A673 (cell line): ENCODE data around the gene ZNF638. TPM values are rescaled to one million over a fixed set of nuclear protein-coding genes. Genes with fewer than 3 reads are reported as not detected.

Experiments used
- BruUV-seq: library from RNA; stranded (reverse); fragments of 400-500 nt; replicated peaks from 2 replicates; lab custom pipeline; 2021; lab: Mats Ljungman, UMichigan
- CTCF ChIA-PET: fragments of 300-600 bp; sonication (Branson Sonifier 250); formaldehyde crosslinking; loops from one replicate; lab custom pipeline; 2022; ENCODE audit warnings: antibody characterized with exemption; lab: Charles Lee
- POLR2A ChIA-PET: fragments of 300-600 bp; sonication (Branson Sonifier 250); formaldehyde crosslinking; loops from one replicate; lab custom pipeline; 2022; ENCODE audit warnings: antibody characterized with exemption; ENCODE audit not compliant: low non-redundant PET; lab: Charles Lee
- DNase-seq: peaks from one replicate; pipeline ENCODE4 v3.0.0-alpha.2; 2015; ENCODE audit warnings: low spot score
- H3K27ac ChIP-seq: fragments of 200-600 bp; sonication (generic); 2 replicates; pipeline ENCODE4 v1.5.1; 2016; ENCODE audit warnings: mixed run types, low read depth, mild to moderate bottlenecking, mixed read lengths, antibody characterized with exemption, low read length; ENCODE audit not compliant: poor library complexity, severe bottlenecking
- H3K27me3 ChIP-seq: fragments of 200-600 bp; sonication (generic); replicated peaks from 2 replicates; pipeline ENCODE4 v1.6.1; 2017; ENCODE audit warnings: mixed run types, low read depth, mild to moderate bottlenecking, mixed read lengths, antibody characterized with exemption, low read length; ENCODE audit not compliant: insufficient read depth, poor library complexity
- H3K36me3 ChIP-seq: fragments of 200-600 bp; sonication (generic); 2 replicates; pipeline ENCODE4 v1.6.1; 2016; ENCODE audit warnings: mixed run types, mild to moderate bottlenecking, mixed read lengths, antibody characterized with exemption, low read length; ENCODE audit not compliant: insufficient read depth, poor library complexity, severe bottlenecking
- H3K4me1 ChIP-seq: fragments of 200-600 bp; sonication (generic); 2 replicates; pipeline ENCODE4 v1.6.1; 2017; ENCODE audit warnings: mixed run types, mild to moderate bottlenecking, mixed read lengths, antibody characterized with exemption, low read length; ENCODE audit not compliant: insufficient read depth, poor library complexity, severe bottlenecking
- H3K4me3 ChIP-seq: fragments of 200-600 bp; sonication (generic); 2 replicates; pipeline ENCODE4 v1.5.1; 2016; ENCODE audit warnings: low read depth, mixed run types, mild to moderate bottlenecking, mixed read lengths, low read length; ENCODE audit not compliant: poor library complexity, severe bottlenecking
- H3K9me3 ChIP-seq: fragments of 200-600 bp; sonication (generic); 2 replicates; pipeline ENCODE4 v1.6.1; 2016; ENCODE audit warnings: mixed run types, low read depth, mild to moderate bottlenecking, mixed read lengths, antibody characterized with exemption, low read length; ENCODE audit not compliant: poor library complexity, severe bottlenecking
- CTCF ChIP-seq: fragments of 300-800, 200-600 bp; sonication (generic); conservative IDR thresholded peaks from 2 replicates; pipeline ENCODE4 v1.5.1; 2017; ENCODE audit warnings: low read depth, mild to moderate bottlenecking, antibody characterized with exemption, low read length, moderate library complexity, mixed read lengths
- EZH2 ChIP-seq: fragments of 200-600 bp; sonication (generic); IDR thresholded peaks from 2 replicates; pipeline ENCODE4 v1.6.1; 2017; ENCODE audit warnings: borderline replicate concordance, low read depth, mild to moderate bottlenecking, mixed read lengths, antibody characterized with exemption, low read length; ENCODE audit not compliant: poor library complexity, severe bottlenecking
- intact Hi-C: fragments of 100-400 bp; cut with micrococcal nuclease; formaldehyde crosslinking; loops from one replicate; pipeline ENCODE4 v1.10.0; 2022; ENCODE audit not compliant: unreplicated experiment
- total RNA-seq: library from RNA; stranded (reverse); gene quantifications from 2 replicates; pipeline ENCODE4 v1.2.3, GENCODE V29; 2021

The ZNF638 gene
- total RNA-seq, 1 experiment from 2014 or later, result 126 TPM

GRCh38 chr2:71455741-71456569 is 124.4 kb downstream of the ZNF638 start:
- intact Hi-C loops, result no loop called here
- POLR2A ChIA-PET, result no interaction called here
- no peaks in the 10 kb centered on the region for H3K36me3 ChIP-seq
- H3K27ac ChIP-seq, result no peak overlapping the region
- no peaks in the 10 kb centered on the region for H3K9me3 ChIP-seq
- H3K27me3 ChIP-seq, result peaks cover 34% of the 10 kb centered on the region
- no peaks in the 10 kb centered on the region for H3K4me1 ChIP-seq
- TF ChIP-seq EZH2, result no peak
- TF ChIP-seq CTCF, result no peak
- no TSS peak for BruUV-seq
- CTCF ChIA-PET, result interaction anchor here (1.1 kb wide), 1 partner anchor 156 kb away, joined by 4 read pairs; no protein-coding TSS in a partner anchor
- no peak for DNase-seq
- no peak overlapping the region for H3K4me3 ChIP-seq

- Histone ChIP-seq H3K4me3 (no peak overlapping the region), H3K9me3 (no peaks in the 10 kb centered on the region), H3K27ac (no peak overlapping the region), H3K36me3 (no peaks in the 10 kb centered on the region), H3K27me3 (peaks cover 30% of the 10 kb centered on the region), H3K4me1 (no peaks in the 10 kb centered on the region)
- TF ChIP-seq CTCF (no peak), EZH2 (no peak)
- POLR2A ChIA-PET, result interaction anchor here (0.5 kb wide), 1 partner anchor 32 kb away, joined by 8 read pairs; no protein-coding TSS in a partner anchor
- CTCF ChIA-PET, result no interaction called here
- DNase-seq, result no peak
- intact Hi-C loops, result no loop called here
- no TSS peak for BruUV-seq
Measured at GRCh38 chr2:71456617-71457016, 125.0 kb downstream of the ZNF638 start.

DNA sequence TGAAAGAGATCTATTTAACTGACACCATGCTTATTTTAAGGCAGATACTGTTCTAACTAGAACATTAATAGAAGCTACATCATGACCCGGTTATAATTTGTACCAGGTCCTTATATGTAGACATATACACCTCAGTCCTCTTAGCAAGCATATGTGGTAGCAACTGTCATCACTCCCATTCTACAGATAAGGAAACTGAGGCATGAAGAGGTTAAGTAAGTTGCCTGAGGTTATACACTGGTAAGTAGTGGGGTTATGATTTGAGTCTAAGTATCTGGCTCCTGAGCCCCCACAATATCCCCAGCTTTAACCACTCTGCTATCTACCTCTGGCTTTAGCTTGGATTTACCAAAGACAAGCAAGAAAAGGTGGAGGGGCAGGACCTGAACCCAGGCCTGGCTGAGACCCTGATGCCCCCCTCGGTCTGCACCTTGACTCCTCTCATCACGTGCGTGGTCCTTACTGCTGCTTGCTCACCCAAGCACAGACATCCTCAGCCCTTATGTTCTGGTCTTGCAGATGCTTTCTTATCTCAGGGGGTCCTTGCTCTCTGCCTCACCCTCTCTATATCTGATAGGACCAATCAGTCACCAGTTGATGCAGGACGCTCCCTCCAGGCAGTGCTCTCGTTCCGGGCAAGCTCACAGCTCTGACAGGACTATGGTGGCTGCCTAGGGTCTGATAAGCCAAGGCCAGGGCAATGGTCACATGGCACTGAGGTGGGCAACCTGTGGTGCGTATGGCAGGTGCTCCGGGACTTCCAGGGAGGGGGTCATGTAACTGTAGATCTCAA is 125.7 kb downstream of the ZNF638 start:
- TF ChIP-seq CTCF (no peak), EZH2 (no peak)
- Histone ChIP-seq H3K27ac (no peak overlapping the region), H3K4me1 (no peaks in the 10 kb centered on the region), H3K36me3 (no peaks in the 10 kb centered on the region), H3K9me3 (no peaks in the 10 kb centered on the region), H3K4me3 (no peak overlapping the region), H3K27me3 (peaks cover 29% of the 10 kb centered on the region)
- intact Hi-C loops, result no loop called here
- POLR2A ChIA-PET, result interaction anchor here (0.5 kb wide), 1 partner anchor 33 kb away, joined by 8 read pairs; no protein-coding TSS in a partner anchor
- no peak for DNase-seq
- CTCF ChIA-PET, result no interaction called here
- no TSS peak for BruUV-seq
